ENCODE measurements around the gene NFIA. TPM values are rescaled to one million over a fixed set of nuclear protein-coding genes. Genes with fewer than 3 reads are reported as not detected.

The NFIA gene
- total and polyA plus RNA-seq, 9 of the 15 experiments (the other 6 are each of a cell fraction or from before 2014, with no cell fraction given): 5.3 to 24.9 (median 9.8) TPM

- TF ChIP-seq NONO (IDR thresholded peaks at IDR 0.05; ENCODE audit: low read depth in 2 of 2, low read length in 1 of 2): 0 out of 4 replicates have a peak, but pooled peaks have one; percentile 21 to 41
- TF ChIP-seq TAF15 (IDR thresholded peaks at IDR 0.05; ENCODE audit: low read depth, low read length): no peak
- TF ChIP-seq KAT8 (IDR thresholded peaks at IDR 0.05; ENCODE audit: low read depth): no peak
- no peak for TF ChIP-seq HMG20A (CRISPR knock-in tag; conservative IDR thresholded peaks at IDR 0.05)
- no peak for TF ChIP-seq CBX5 (IDR thresholded peaks at IDR 0.05; ENCODE audit: borderline replicate concordance, low read depth)
- no peak for TF ChIP-seq NFIX (CRISPR knock-in tag; IDR thresholded peaks at IDR 0.05; ENCODE audit: low read depth)
- TF ChIP-seq CBX2 (IDR thresholded peaks at IDR 0.05; ENCODE audit: insufficient read depth, low read length, poor library complexity, severe bottlenecking): no peak
- TF ChIP-seq ZNF57 (CRISPR knock-in tag; IDR thresholded peaks at IDR 0.05): no peak
- no peak for TF ChIP-seq SMC3 (conservative IDR thresholded peaks at IDR 0.05; ENCODE audit: insufficient read depth, low read depth, low read length)
- TF ChIP-seq SAFB2 (IDR thresholded peaks at IDR 0.05; ENCODE audit: borderline replicate concordance, low read depth, low read length, severe bottlenecking): no peak
- no peak for TF ChIP-seq CBX8 (IDR thresholded peaks at IDR 0.05; ENCODE audit: borderline replicate concordance, extremely low read depth, low read depth, low read length, poor library complexity, severe bottlenecking)
- TF ChIP-seq PTRF (tag; IDR thresholded peaks at IDR 0.05): no peak
- no peak for TF ChIP-seq ZNF175 (CRISPR knock-in tag; IDR thresholded peaks at IDR 0.05; ENCODE audit: low read depth)
- 0 out of 2 replicates have a peak, but pooled peaks have one; percentile 16 for TF ChIP-seq CREB1 (IDR thresholded peaks at IDR 0.05)
- no peak for TF ChIP-seq CREB1 (CRISPR knock-in tag; IDR thresholded peaks at IDR 0.05)
- TF ChIP-seq, protein P1, sequence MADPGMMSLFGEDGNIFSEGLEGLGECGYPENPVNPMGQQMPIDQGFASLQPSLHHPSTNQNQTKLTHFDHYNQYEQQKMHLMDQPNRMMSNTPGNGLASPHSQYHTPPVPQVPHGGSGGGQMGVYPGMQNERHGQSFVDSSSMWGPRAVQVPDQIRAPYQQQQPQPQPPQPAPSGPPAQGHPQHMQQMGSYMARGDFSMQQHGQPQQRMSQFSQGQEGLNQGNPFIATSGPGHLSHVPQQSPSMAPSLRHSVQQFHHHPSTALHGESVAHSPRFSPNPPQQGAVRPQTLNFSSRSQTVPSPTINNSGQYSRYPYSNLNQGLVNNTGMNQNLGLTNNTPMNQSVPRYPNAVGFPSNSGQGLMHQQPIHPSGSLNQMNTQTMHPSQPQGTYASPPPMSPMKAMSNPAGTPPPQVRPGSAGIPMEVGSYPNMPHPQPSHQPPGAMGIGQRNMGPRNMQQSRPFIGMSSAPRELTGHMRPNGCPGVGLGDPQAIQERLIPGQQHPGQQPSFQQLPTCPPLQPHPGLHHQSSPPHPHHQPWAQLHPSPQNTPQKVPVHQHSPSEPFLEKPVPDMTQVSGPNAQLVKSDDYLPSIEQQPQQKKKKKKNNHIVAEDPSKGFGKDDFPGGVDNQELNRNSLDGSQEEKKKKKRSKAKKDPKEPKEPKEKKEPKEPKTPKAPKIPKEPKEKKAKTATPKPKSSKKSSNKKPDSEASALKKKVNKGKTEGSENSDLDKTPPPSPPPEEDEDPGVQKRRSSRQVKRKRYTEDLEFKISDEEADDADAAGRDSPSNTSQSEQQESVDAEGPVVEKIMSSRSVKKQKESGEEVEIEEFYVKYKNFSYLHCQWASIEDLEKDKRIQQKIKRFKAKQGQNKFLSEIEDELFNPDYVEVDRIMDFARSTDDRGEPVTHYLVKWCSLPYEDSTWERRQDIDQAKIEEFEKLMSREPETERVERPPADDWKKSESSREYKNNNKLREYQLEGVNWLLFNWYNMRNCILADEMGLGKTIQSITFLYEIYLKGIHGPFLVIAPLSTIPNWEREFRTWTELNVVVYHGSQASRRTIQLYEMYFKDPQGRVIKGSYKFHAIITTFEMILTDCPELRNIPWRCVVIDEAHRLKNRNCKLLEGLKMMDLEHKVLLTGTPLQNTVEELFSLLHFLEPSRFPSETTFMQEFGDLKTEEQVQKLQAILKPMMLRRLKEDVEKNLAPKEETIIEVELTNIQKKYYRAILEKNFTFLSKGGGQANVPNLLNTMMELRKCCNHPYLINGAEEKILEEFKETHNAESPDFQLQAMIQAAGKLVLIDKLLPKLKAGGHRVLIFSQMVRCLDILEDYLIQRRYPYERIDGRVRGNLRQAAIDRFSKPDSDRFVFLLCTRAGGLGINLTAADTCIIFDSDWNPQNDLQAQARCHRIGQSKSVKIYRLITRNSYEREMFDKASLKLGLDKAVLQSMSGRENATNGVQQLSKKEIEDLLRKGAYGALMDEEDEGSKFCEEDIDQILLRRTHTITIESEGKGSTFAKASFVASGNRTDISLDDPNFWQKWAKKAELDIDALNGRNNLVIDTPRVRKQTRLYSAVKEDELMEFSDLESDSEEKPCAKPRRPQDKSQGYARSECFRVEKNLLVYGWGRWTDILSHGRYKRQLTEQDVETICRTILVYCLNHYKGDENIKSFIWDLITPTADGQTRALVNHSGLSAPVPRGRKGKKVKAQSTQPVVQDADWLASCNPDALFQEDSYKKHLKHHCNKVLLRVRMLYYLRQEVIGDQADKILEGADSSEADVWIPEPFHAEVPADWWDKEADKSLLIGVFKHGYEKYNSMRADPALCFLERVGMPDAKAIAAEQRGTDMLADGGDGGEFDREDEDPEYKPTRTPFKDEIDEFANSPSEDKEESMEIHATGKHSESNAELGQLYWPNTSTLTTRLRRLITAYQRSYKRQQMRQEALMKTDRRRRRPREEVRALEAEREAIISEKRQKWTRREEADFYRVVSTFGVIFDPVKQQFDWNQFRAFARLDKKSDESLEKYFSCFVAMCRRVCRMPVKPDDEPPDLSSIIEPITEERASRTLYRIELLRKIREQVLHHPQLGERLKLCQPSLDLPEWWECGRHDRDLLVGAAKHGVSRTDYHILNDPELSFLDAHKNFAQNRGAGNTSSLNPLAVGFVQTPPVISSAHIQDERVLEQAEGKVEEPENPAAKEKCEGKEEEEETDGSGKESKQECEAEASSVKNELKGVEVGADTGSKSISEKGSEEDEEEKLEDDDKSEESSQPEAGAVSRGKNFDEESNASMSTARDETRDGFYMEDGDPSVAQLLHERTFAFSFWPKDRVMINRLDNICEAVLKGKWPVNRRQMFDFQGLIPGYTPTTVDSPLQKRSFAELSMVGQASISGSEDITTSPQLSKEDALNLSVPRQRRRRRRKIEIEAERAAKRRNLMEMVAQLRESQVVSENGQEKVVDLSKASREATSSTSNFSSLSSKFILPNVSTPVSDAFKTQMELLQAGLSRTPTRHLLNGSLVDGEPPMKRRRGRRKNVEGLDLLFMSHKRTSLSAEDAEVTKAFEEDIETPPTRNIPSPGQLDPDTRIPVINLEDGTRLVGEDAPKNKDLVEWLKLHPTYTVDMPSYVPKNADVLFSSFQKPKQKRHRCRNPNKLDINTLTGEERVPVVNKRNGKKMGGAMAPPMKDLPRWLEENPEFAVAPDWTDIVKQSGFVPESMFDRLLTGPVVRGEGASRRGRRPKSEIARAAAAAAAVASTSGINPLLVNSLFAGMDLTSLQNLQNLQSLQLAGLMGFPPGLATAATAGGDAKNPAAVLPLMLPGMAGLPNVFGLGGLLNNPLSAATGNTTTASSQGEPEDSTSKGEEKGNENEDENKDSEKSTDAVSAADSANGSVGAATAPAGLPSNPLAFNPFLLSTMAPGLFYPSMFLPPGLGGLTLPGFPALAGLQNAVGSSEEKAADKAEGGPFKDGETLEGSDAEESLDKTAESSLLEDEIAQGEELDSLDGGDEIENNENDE (IDR thresholded peaks at IDR 0.05; ENCODE audit: low read depth, low read length): no peak
Observed at GRCh38 chr1:61083013-61083806, 849 bp downstream of the NFIA start (continued).
